Inflammatory macrophage (primary cell): ENCODE measurements around the gene FGF21.

Source experiments
- DNase-seq, 2 donors: peaks; one replicate each; pipeline ENCODE4 v3.0.0-alpha.2; 2020 to 2022

FGF21 gene

GRCh38 chr19:48728911-48729664 lies 26.2 kb upstream of the FGF21 start:
- no peak for DNase-seq

DNA sequence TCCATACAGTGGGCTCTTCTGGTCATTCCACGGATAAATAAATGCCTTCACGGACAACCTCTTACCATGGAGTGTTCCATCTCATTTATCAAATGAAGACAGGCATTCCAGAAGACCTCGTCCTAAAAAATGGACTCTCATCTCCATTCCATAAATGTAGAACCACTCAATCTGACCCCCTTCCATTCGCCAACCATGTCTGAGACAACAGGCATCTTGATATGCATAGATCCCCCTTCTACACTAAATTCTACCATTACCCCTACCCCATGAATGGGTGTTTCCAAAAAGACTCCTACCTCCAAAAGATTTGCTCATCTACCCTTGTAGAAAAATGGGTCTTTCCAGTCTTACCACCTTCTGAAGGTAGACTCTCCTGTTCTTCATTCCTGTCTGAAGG lies 23.9 kb upstream of the FGF21 start:
- DNase-seq: no peak

DNA sequence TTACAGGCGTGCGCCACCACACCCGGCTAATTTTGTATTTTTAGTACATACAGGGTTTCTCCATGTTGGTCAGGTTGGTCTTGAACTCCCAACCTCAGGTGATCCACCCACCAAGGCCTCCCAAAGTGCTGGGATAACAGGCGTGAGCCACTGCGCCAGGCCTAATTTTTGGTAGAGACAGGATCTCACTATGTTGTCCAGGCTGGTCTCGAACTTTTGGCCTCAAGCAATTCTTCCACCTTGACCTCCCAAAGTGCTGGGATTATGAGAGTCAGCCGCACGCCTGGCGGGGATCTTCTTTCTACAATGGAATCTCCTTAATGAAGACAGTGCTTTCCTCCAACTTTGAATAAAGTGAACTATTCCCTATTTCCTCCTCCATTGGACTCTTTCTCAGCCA lies 20.7 kb upstream of the FGF21 start:
- no peak for DNase-seq

DNA sequence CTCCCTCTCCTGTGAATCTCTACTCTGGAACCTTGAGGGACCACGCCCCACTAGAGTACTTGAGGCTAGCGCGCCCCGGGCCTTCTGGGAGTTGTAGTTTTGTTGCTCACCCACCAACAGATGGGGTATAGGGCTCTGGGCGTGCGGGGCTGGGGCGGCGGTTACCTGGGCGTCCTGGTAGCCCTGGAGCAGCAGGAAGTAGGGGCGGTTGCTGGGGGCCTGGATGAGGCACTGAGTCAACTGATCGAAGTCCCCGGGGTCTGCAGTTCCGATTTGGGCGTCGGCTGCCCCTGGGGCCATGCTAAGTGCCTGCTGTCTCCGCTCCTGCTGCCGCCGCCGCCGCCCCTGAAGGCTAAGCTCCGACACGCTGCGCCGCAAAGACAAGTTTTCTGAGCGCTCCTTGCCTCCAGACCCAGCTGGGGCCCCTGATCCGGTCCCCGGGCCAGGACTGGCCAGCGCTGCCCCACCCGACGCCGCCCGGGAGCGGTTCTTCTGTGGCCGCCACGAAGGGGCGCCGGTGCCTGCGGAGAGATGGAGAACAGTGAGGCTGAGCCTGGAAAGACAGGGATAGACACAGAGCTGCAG lies 20.2 kb upstream of the FGF21 start:
- no peak for DNase-seq

DNA sequence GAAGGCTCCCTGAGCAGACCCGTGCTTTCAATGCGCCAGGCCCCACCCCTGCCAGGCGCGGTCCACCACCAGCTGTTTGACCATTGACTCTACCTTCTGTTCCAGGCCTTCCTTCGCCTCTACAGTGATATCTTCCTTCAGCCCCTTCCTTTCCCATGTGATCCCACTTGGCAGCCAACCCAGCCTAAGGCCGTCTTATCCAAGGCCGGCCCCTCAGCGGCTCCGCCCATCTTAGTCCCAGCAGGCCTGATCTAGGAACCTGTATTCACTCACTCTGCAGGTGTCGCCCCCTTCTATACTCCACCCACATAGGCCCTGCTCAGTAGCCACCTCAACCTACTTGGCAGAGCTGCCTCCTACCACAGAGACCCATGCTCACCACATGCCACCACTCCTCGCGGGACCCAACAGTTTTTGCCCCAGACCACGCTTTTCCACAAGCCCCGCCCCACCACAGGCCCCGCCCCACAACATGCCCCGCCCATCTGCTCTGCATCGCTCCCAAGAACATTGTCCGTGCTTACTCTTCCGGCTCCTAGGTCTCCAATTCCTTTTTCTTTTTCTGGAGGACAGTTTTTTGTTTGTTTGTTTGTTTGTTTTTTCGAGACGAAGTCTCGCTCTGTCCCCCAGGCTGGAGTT lies 17.8 kb upstream of the FGF21 start:
- DNase-seq: no peak

- peak; percentile 70 to 90 for DNase-seq
These were observed 16.5 kb upstream of the FGF21 start for GRCh38 chr19:48738557-48739403.

DNA sequence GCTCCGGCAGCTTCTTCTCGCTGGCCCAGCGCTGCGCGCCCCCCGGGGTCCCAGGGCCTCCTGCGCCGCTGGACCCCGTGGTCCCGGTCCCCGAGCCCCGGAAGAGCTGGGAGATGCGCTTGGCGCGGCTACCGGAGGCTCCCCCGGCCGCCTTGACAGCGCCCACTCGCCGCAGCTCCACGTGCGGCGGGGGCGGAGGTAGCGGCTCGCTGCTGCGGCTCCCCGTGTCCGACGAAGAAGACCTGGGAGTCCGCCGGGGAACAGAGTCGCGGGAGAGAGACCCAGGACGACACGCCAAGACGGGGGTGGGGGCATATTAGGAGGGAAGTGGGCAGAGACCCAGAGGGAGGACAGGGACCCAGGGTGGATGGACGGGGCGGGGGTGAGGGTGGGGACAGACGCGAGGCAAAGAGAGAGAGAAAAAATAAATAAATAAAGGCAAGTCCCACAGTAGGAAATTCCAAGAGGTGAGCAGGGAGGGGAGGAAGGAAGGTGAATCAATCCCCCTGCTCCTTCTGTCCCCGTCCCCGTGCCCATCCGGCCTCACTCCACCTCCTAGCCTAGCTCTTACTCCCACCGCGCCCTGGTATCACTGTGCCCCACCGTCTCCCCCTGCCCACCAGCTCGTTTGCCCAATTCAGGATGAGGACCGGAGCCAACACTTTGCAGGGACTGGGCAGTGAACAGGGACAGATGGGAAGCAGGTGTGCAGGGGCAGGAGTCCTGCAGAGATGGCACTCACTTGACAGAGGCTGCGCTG lies 15.7 kb upstream of the FGF21 start:
- DNase-seq: no peak

- DNase-seq: no peak
These were observed 15.0 kb upstream of the FGF21 start, which contains the start of gene RASIP1 for GRCh38 chr19:48740164-48740972. TSS of gene RASIP1 (minus strand) at chr19:48740610. CDS start at chr19:48740282, 328 bp downstream.

- DNase-seq: peak in 1 of 2 donors; percentile 16
These were observed 14.0 kb upstream of the FGF21 start for GRCh38 chr19:48741129-48741999.

DNA sequence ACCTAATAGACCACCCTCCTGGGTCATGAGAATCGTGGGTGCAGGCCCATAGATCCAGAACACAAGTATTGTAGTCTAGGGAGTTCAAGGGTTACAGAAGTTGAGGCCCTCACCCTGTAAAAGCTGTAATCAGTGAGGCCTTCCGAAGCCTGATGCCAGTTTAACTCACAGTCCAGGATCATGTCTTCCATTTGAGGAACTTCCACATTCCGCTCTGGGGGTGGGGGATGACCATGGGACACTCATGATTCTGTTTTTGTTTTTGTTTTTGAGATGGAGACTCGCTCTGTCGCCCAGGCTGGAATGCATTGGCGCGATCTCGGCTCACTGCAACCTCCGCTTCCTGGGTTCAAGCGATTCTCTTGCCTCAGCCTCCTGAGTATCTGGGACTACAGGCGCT lies 13.2 kb upstream of the FGF21 start:
- peak; percentile 20 to 59 for DNase-seq

- peak; percentile 73 to 75 for DNase-seq
These were observed 9.9 kb upstream of the FGF21 start for GRCh38 chr19:48745208-48745995.

- DNase-seq: no peak
These were observed 9.2 kb upstream of the FGF21 start for GRCh38 chr19:48746110-48746509.

GRCh38 chr19:48746738-48747575 lies 8.4 kb upstream of the FGF21 start, which contains the start of gene IZUMO1:
TSS of gene IZUMO1 (minus strand) at chr19:48746909. CDS start at chr19:48745859, 1,050 bp downstream.
- peak; percentile 79 to 81 for DNase-seq

DNA sequence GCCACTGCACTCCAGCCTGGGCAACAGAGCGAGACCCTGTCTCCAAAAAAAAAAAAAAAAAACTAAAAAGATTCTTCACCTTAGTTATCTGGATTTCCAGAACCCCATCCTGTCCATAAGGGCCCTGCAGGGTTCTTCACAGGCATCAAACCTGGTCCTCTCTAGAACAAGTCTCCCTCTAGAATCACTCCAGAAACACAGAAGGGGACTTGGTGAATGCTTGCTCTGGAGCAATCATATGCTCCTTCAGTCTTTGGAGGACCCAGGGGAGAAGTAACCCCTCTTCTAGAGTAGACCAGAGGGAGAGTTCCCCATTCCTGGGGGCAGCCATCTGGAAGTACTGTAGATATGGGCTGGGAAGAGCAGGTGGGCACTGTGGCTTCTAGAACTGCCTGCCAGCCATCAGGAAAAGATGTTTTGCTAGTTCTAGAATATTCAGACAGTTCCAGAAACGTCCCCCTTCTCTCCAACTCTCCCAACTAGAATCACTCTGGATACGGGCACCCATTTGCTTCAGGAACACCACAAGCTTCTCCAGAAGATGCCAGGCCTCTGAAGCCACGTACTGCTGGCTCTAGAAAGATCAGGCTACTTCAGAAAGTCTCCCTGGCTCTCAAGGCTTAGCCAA lies 5.6 kb upstream of the FGF21 start:
- no peak for DNase-seq

DNA sequence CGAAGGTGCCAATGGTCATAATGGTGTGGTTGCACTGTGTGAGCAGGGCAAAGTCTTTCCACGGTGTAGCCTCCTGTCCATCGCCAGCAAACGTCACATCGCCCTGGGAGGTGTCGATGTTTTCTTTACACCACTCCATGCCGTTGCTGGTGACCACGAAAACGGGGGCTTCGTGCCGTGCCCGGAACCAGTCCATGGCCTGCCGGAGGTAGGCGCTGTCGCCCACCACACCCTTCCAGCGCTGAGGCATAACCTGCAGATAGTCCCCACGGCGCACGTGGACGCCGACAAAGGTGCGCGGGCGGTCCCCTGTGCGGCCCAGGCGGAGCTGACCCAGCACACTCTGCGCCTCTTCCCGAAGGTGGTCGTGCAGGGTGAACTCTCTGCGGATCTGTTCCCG lies 5.0 kb upstream of the FGF21 start:
- no peak for DNase-seq

GRCh38 chr19:48750771-48751504 lies 4.4 kb upstream of the FGF21 start:
- DNase-seq: no peak
